Activated CD8-positive, alpha-beta memory T cell treated with anti-CD3 and anti-CD28 coated beads, Interleukin-2, amount 50 U/mL, for 48 hours (primary cell): ENCODE results near the gene CYCS.
"Not testable (repeated sequence)": the region's sequence is repeated elsewhere in the genome, so short reads cannot be mapped to it uniquely, and the experiment has no call there.

ENCODE experiments used
- DNase-seq: peaks from one replicate; pipeline ENCODE4 v3.0.0-alpha.2; 2020

Gene CYCS

GRCh38 chr7:25125137-25125946 lies at the start of gene CYCS:
Gene CYCS (minus strand): TSS chr7:25125260. CDS start chr7:25124119, 1,141 bp downstream.
- DNase-seq: peak; percentile 100

- DNase-seq: no peak
These were observed 48.1 kb upstream of the CYCS start for GRCh38 chr7:25173184-25173583.

- DNase-seq: no peak
These were observed 46.5 kb upstream of the CYCS start for GRCh38 chr7:25171516-25171915.

- DNase-seq: no peak
These were observed 46.0 kb upstream of the CYCS start for GRCh38 chr7:25171071-25171470.

- no peak for DNase-seq
These were observed 44.6 kb upstream of the CYCS start for GRCh38 chr7:25169683-25170082.

GRCh38 chr7:25168145-25168544 lies 43.1 kb upstream of the CYCS start:
- DNase-seq: no peak

GRCh38 chr7:25167262-25167843 lies 42.3 kb upstream of the CYCS start:
- DNase-seq: no peak

- DNase-seq: not testable (repeated sequence)
These were observed 35.0 kb upstream of the CYCS start for GRCh38 chr7:25159983-25160596.

- no peak for DNase-seq
These were observed 33.9 kb upstream of the CYCS start for GRCh38 chr7:25158966-25159365.

GRCh38 chr7:25151773-25152172 lies 26.7 kb upstream of the CYCS start:
- DNase-seq: no peak

- DNase-seq: no peak
These were observed 24.8 kb upstream of the CYCS start for GRCh38 chr7:25149836-25150235.

- DNase-seq: no peak
These were observed 23.9 kb upstream of the CYCS start for GRCh38 chr7:25148772-25149575.

- no peak for DNase-seq
These were observed 18.7 kb upstream of the CYCS start for GRCh38 chr7:25143763-25144162.

- no peak for DNase-seq
These were observed 14.5 kb upstream of the CYCS start for GRCh38 chr7:25139536-25139935.

- no peak for DNase-seq
These were observed 9.4 kb upstream of the CYCS start for GRCh38 chr7:25134358-25135010.

- DNase-seq: no peak
These were observed 7.4 kb upstream of the CYCS start for GRCh38 chr7:25132430-25132829.

- DNase-seq: no peak
These were observed 1.7 kb upstream of the CYCS start for GRCh38 chr7:25126751-25127150.

GRCh38 chr7:25124465-25125136 lies 459 bp downstream of the CYCS start:
- peak; percentile 69 for DNase-seq

- no peak for DNase-seq
These were observed 2.7 kb downstream of the CYCS start for GRCh38 chr7:25122373-25122772.

GRCh38 chr7:25121599-25121998 lies 3.5 kb downstream of the CYCS start:
- DNase-seq: no peak

- DNase-seq: no peak
These were observed 6.0 kb downstream of the CYCS start for GRCh38 chr7:25119102-25119501.
